IPS DF 6.9 (cell line): ENCODE measurements around the gene KCNG2.

Experiments used
- DNase-seq: peaks from one replicate; pipeline ENCODE4 v3.0.0-alpha.2; 2013; ENCODE audit warnings: low read depth, low spot score
- H3K27ac ChIP-seq: one replicate; pipeline ENCODE4 v1.5.1; 2013; ENCODE audit warnings: low read length, control low read depth
- H3K27me3 ChIP-seq: 2 replicates; pipeline ENCODE4 v1.6.1; 2013; ENCODE audit warnings: mild to moderate bottlenecking, low read length; ENCODE audit not compliant: control insufficient read depth, insufficient read depth
- H3K36me3 ChIP-seq: 2 replicates; pipeline ENCODE4 v1.6.1; 2013; ENCODE audit warnings: low read length; ENCODE audit not compliant: control insufficient read depth, insufficient read depth
- H3K4me1 ChIP-seq: 2 replicates; pipeline ENCODE4 v1.6.1; 2013; ENCODE audit warnings: low read length; ENCODE audit not compliant: control insufficient read depth, insufficient read depth
- H3K4me3 ChIP-seq: 2 replicates; pipeline ENCODE4 v1.5.1; 2013; ENCODE audit warnings: mild to moderate bottlenecking, low read length
- H3K9me3 ChIP-seq: 2 replicates; pipeline ENCODE4 v1.6.1; 2013; ENCODE audit warnings: low read length, inconsistent platforms; ENCODE audit not compliant: control insufficient read depth, insufficient read depth
- WGBS: extraction: QIAGEN DNeasy Blood & Tissue Kit; methylation state at CpG from one replicate; pipeline ENCODE4 v1.1.7; 2013; ENCODE audit warnings: mixed read lengths, missing lambda C conversion rate; ENCODE audit not compliant: insufficient read length, insufficient coverage; 5-methylcytosine and 5-hydroxymethylcytosine counted together

Gene KCNG2

GRCh38 chr18:79768745-79769144, 29.0 kb upstream of the KCNG2 start:
- no peaks in the 10 kb centered on the region for H3K4me1 ChIP-seq
- no peak overlapping the region for H3K4me3 ChIP-seq
- WGBS: no CpG with 5 or more reads among the region's 3 CpGs
- no peak overlapping the region for H3K27ac ChIP-seq
- H3K9me3 ChIP-seq: no peaks in the 10 kb centered on the region; the same call in 1 of the 2 replicates
- H3K27me3 ChIP-seq: no peaks in the 10 kb centered on the region
- no peak for DNase-seq
- peaks cover 3% of the 10 kb centered on the region; the same call in 1 of the 2 replicates for H3K36me3 ChIP-seq

- Histone ChIP-seq H3K4me1 (no peaks in the 10 kb centered on the region), H3K36me3 (peaks cover 3% of the 10 kb centered on the region; the same call in 1 of the 2 replicates), H3K4me3 (no peak overlapping the region), H3K27me3 (no peaks in the 10 kb centered on the region), H3K27ac (no peak overlapping the region), H3K9me3 (no peaks in the 10 kb centered on the region; the same call in 1 of the 2 replicates)
- no CpG with 5 or more reads among the region's 31 CpGs for WGBS
- DNase-seq: no peak
Measured at GRCh38 chr18:79769698-79770500, 27.8 kb upstream of the KCNG2 start.

- no peaks in the 10 kb centered on the region; the same call in 1 of the 2 replicates for H3K9me3 ChIP-seq
- H3K27ac ChIP-seq: no peak overlapping the region
- no CpG with 5 or more reads among the region's 11 CpGs for WGBS
- no peaks in the 10 kb centered on the region for H3K27me3 ChIP-seq
- DNase-seq: no peak
- H3K4me1 ChIP-seq: no peaks in the 10 kb centered on the region
- H3K4me3 ChIP-seq: no peak overlapping the region
- H3K36me3 ChIP-seq: peaks cover 3% of the 10 kb centered on the region; the same call in 1 of the 2 replicates
Measured at GRCh38 chr18:79770501-79770815, 27.3 kb upstream of the KCNG2 start.

GRCh38 chr18:79770826-79771225, 26.9 kb upstream of the KCNG2 start:
- no peaks in the 10 kb centered on the region for H3K4me1 ChIP-seq
- whole genome bisulfite sequencing: no CpG with 5 or more reads among the region's 24 CpGs
- no peak overlapping the region for H3K4me3 ChIP-seq
- H3K9me3 ChIP-seq: no peaks in the 10 kb centered on the region; the same call in 1 of the 2 replicates
- peaks cover 3% of the 10 kb centered on the region; the same call in 1 of the 2 replicates for H3K36me3 ChIP-seq
- H3K27ac ChIP-seq: no peak overlapping the region
- no peaks in the 10 kb centered on the region for H3K27me3 ChIP-seq
- no peak for DNase-seq

- H3K27me3 ChIP-seq: no peaks in the 10 kb centered on the region
- no peaks in the 10 kb centered on the region; the same call in 1 of the 2 replicates for H3K9me3 ChIP-seq
- no peaks in the 10 kb centered on the region for H3K4me1 ChIP-seq
- H3K4me3 ChIP-seq: no peak overlapping the region
- no peak for DNase-seq
- no CpG with 5 or more reads among the region's 35 CpGs for WGBS
- peaks cover 3% of the 10 kb centered on the region; the same call in 1 of the 2 replicates for H3K36me3 ChIP-seq
- H3K27ac ChIP-seq: no peak overlapping the region
Measured at GRCh38 chr18:79771446-79772107, 26.2 kb upstream of the KCNG2 start.

- Histone ChIP-seq H3K36me3 (peaks cover 3% of the 10 kb centered on the region; the same call in 1 of the 2 replicates), H3K4me3 (no peak overlapping the region), H3K4me1 (no peaks in the 10 kb centered on the region), H3K27ac (no peak overlapping the region), H3K9me3 (no peaks in the 10 kb centered on the region), H3K27me3 (no peaks in the 10 kb centered on the region)
- WGBS: no CpG with 5 or more reads among the region's 38 CpGs
- no peak for DNase-seq
Measured at GRCh38 chr18:79772108-79772864, 25.5 kb upstream of the KCNG2 start.

GRCh38 chr18:79772865-79773696, 24.7 kb upstream of the KCNG2 start:
- no peak for DNase-seq
- no CpG with 5 or more reads among the region's 31 CpGs for WGBS
- no peak overlapping the region for H3K27ac ChIP-seq
- no peaks in the 10 kb centered on the region for H3K4me1 ChIP-seq
- H3K27me3 ChIP-seq: no peaks in the 10 kb centered on the region
- peaks cover 3% of the 10 kb centered on the region; the same call in 1 of the 2 replicates for H3K36me3 ChIP-seq
- H3K4me3 ChIP-seq: no peak overlapping the region
- H3K9me3 ChIP-seq: no peaks in the 10 kb centered on the region

- WGBS: no CpG with 5 or more reads among the region's 18 CpGs
Measured at GRCh38 chr18:79774111-79774510, 23.6 kb upstream of the KCNG2 start.

GRCh38 chr18:79775441-79776221, 22.1 kb upstream of the KCNG2 start:
- no peak for DNase-seq
- Histone ChIP-seq H3K4me3 (no peak overlapping the region), H3K36me3 (peaks cover 3% of the 10 kb centered on the region; the same call in 1 of the 2 replicates), H3K27ac (no peak overlapping the region), H3K4me1 (no peaks in the 10 kb centered on the region), H3K9me3 (no peaks in the 10 kb centered on the region), H3K27me3 (no peaks in the 10 kb centered on the region)
- WGBS: no CpG with 5 or more reads among the region's 35 CpGs

More at GRCh38 chr18:79774111-79774510, 23.6 kb upstream of the KCNG2 start:
- peaks cover 3% of the 10 kb centered on the region; the same call in 1 of the 2 replicates for H3K36me3 ChIP-seq
- H3K27me3 ChIP-seq: no peaks in the 10 kb centered on the region
- H3K4me1 ChIP-seq: no peaks in the 10 kb centered on the region
- no peak overlapping the region for H3K4me3 ChIP-seq
- H3K9me3 ChIP-seq: no peaks in the 10 kb centered on the region
- DNase-seq: no peak
- H3K27ac ChIP-seq: no peak overlapping the region
